NCI-H1694 (cell line): ENCODE measurements around the gene MAP4K3.

Experiments
- DNase-seq: peaks from one replicate; lab custom pipeline; 2025; lab: John Stamatoyannopoulos, UW

Gene MAP4K3

GRCh38 chr2:39443009-39443408, 5.9 kb upstream of the MAP4K3 start:
- DNase-seq, result no peak

GRCh38 chr2:39437522-39438296, 624 bp upstream of the MAP4K3 start:
- DNase-seq, result peak; percentile 17

- no peak for DNase-seq
Observed at GRCh38 chr2:39435741-39436591, 1.1 kb downstream of the MAP4K3 start.

GRCh38 chr2:39435234-39435633, 1.9 kb downstream of the MAP4K3 start:
- DNase-seq, result no peak

GRCh38 chr2:39434233-39434897, 2.7 kb downstream of the MAP4K3 start:
- no peak for DNase-seq

GRCh38 chr2:39433586-39434195, 3.4 kb downstream of the MAP4K3 start:
- DNase-seq, result no peak

GRCh38 chr2:39432701-39433100, 4.4 kb downstream of the MAP4K3 start:
- DNase-seq, result no peak

GRCh38 chr2:39431592-39432316, 5.3 kb downstream of the MAP4K3 start:
- DNase-seq, result no peak

GRCh38 chr2:39429746-39430145, 7.3 kb downstream of the MAP4K3 start:
- no peak for DNase-seq

- no peak for DNase-seq
Observed at GRCh38 chr2:39424951-39425350, 12.1 kb downstream of the MAP4K3 start.

GRCh38 chr2:39422700-39423099, 14.4 kb downstream of the MAP4K3 start:
- DNase-seq, result no peak

GRCh38 chr2:39421354-39421753, 15.7 kb downstream of the MAP4K3 start:
- no peak for DNase-seq

- no peak for DNase-seq
Observed at GRCh38 chr2:39419282-39420223, 17.5 kb downstream of the MAP4K3 start.

GRCh38 chr2:39418491-39418890, 18.6 kb downstream of the MAP4K3 start:
- DNase-seq, result no peak

GRCh38 chr2:39416140-39416539, 20.9 kb downstream of the MAP4K3 start:
- no peak for DNase-seq

GRCh38 chr2:39413063-39413737, 23.9 kb downstream of the MAP4K3 start:
- no peak for DNase-seq

- no peak for DNase-seq
Observed at GRCh38 chr2:39411181-39411944, 25.7 kb downstream of the MAP4K3 start.

GRCh38 chr2:39409697-39410389, 27.2 kb downstream of the MAP4K3 start:
- no peak for DNase-seq
